Left hindlimb (tissue), 1 donor: ENCODE results near the gene UBE2J2.

Experiments used
- DNase-seq: peaks from one replicate; pipeline ENCODE4 v3.0.0-alpha.2; 2018

Gene UBE2J2

GRCh38 chr1:1208713-1209433 lies 64.8 kb downstream of the UBE2J2 start:
- DNase-seq: peak; percentile 49

GRCh38 chr1:1207571-1207892 lies 66.1 kb downstream of the UBE2J2 start:
- DNase-seq: peak; percentile 26

GRCh38 chr1:1206966-1207531 lies 66.6 kb downstream of the UBE2J2 start:
- peak; percentile 23 for DNase-seq

- DNase-seq: peak; percentile 45
These were observed 67.2 kb downstream of the UBE2J2 start, which contains the start of gene TNFRSF18 for GRCh38 chr1:1206376-1206965. TSS of gene TNFRSF18 (minus strand) at chr1:1206592. CDS start at chr1:1206571, 21 bp downstream.

DNA sequence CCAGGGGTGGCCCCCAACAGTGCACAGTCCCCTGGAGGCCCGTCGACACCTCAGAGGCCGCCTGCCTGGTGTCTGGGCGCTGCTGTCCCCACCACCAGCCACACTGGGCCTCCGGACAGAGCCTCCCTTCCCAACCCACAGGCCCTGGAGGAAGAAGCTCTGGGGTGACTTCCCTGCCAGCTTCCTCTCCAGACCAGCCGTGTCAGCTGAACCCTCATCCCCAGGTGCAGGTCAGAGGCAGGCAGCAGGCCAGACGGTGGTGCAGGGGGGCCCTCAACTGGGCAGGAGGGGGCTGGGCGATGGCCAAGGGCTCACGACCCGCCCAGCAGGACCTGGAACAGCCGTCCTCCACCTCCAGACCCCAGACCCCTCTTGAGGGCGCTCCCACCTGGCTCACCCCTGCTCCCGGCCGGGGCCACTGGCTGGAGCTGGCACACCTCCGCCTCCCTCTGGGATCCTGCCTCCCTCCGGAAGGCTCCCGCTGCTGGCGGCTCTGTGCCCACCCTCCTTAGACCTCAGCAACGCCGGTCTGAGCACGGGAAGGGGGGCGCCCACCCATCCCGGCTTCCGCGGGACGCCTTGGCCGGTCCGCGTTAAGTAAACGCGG lies 67.8 kb downstream of the UBE2J2 start:
- DNase-seq: peak; percentile 35

GRCh38 chr1:1204998-1205768 lies 68.5 kb downstream of the UBE2J2 start:
- DNase-seq: peak; percentile 26

GRCh38 chr1:1204425-1204920 lies 69.2 kb downstream of the UBE2J2 start:
- peak; percentile 25 for DNase-seq
